Esophagus (tissue), 2 donors: ENCODE measurements around the gene DEFB124. TPM values are rescaled to one million over a fixed set of nuclear protein-coding genes. Genes with fewer than 3 reads are reported as not detected.
"Not testable (repeated sequence)": the region's sequence is repeated elsewhere in the genome, so short reads cannot be mapped to it uniquely, and the experiment has no call there.

Source experiments
- H3K27ac ChIP-seq, 2 donors: one replicate each; pipeline ENCODE4 v1.5.1; 2013; ENCODE audit warnings: low read depth in 2 of 2, mild to moderate bottlenecking in 2 of 2, inconsistent platforms in 1 of 2, low read length in 1 of 2, moderate library complexity in 1 of 2
- H3K27me3 ChIP-seq, 2 donors: one replicate each; pipeline ENCODE4 v1.6.1; 2013; ENCODE audit warnings: low read length in 2 of 2, control low read depth in 1 of 2, mild to moderate bottlenecking in 1 of 2; ENCODE audit not compliant: insufficient read depth in 2 of 2, control insufficient read depth in 1 of 2
- H3K36me3 ChIP-seq, 2 donors: one replicate each; pipeline ENCODE4 v1.6.1; 2013; ENCODE audit warnings: low read length in 1 of 2; ENCODE audit not compliant: control insufficient read depth in 2 of 2, insufficient read depth in 2 of 2
- H3K4me1 ChIP-seq, 2 donors: one replicate each; pipeline ENCODE4 v1.6.1; 2013; ENCODE audit warnings: low read length in 1 of 2; ENCODE audit not compliant: control insufficient read depth in 2 of 2, insufficient read depth in 2 of 2
- H3K4me3 ChIP-seq, 2 donors: one replicate each; pipeline ENCODE4 v1.5.1; 2013; ENCODE audit warnings: low read length in 2 of 2, mild to moderate bottlenecking in 2 of 2, low read depth in 1 of 2, moderate library complexity in 1 of 2
- H3K9me3 ChIP-seq, 2 donors: one replicate each; pipeline ENCODE4 v1.6.1; 2013; ENCODE audit warnings: mild to moderate bottlenecking in 2 of 2, low read depth in 1 of 2, low read length in 1 of 2, moderate library complexity in 1 of 2; ENCODE audit not compliant: control insufficient read depth in 2 of 2, insufficient read depth in 1 of 2
- WGBS, 2 donors: extraction: QIAGEN DNeasy Blood & Tissue Kit; methylation state at CpG; one replicate each; pipeline ENCODE4 v1.1.7; 2013; 5-methylcytosine and 5-hydroxymethylcytosine counted together
- polyA plus RNA-seq, 2 donors: library from polyadenylated mRNA; stranded (reverse); fragments of 200-250 nt; gene quantifications; one replicate each; pipeline ENCODE4 v1.2.3, GENCODE V29; 2013
- donor health status: healthy with polysubstance abuse.
- donor health status: Bipolar disorder and iron deficiency.

The DEFB124 gene
- polyA plus RNA-seq, 2 donors = 0.16 TPM; not detected in 1

- WGBS, 2 donors = 54 to 59% methylated on average over 4 of the region's 4 CpGs
- H3K27me3 ChIP-seq = no peaks in the 10 kb centered on the region
- no peak overlapping the region for H3K4me3 ChIP-seq
- no peaks in the 10 kb centered on the region for H3K4me1 ChIP-seq
- no peak overlapping the region for H3K27ac ChIP-seq
- H3K36me3 ChIP-seq = no peaks in the 10 kb centered on the region
- no peaks in the 10 kb centered on the region for H3K9me3 ChIP-seq
Observed at GRCh38 chr20:31430568-31431115, 44.3 kb downstream of the DEFB124 start.

DNA sequence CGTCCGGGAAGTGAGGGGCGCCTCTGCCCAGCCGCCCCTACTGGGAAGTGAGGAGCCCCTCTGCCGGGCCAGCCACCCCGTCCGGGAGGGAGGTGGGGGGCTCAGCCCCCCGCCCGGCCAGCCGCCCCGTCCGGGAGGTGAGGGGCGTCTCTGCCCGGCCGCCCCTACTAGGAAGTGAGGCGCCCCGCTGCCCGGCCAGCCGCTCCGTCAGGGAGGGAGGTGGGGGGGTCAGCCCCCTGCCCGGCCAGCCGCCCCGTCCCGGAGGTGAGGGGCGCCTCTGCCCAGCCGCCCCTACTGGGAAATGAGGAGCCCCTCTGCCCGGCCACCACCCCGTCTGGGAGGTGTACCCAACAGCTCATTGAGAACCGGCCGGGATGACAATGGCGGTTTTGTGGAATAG is 47.4 kb downstream of the DEFB124 start:
- H3K4me3 ChIP-seq, H3K27ac ChIP-seq, H3K4me1 ChIP-seq, H3K36me3 ChIP-seq, H3K27me3 ChIP-seq, H3K9me3 ChIP-seq: not testable (repeated sequence)
- WGBS, 2 donors = 93 to 95% methylated on average over 21 to 31 of the region's 31 CpGs

GRCh38 chr20:31426891-31427551 is 47.9 kb downstream of the DEFB124 start:
- not testable (repeated sequence) for H3K4me1 ChIP-seq, H3K27ac ChIP-seq, H3K27me3 ChIP-seq, H3K36me3 ChIP-seq, H3K4me3 ChIP-seq, H3K9me3 ChIP-seq
- 89 to 91% methylated on average over 19 to 44 of the region's 48 CpGs for WGBS, 2 donors

DNA sequence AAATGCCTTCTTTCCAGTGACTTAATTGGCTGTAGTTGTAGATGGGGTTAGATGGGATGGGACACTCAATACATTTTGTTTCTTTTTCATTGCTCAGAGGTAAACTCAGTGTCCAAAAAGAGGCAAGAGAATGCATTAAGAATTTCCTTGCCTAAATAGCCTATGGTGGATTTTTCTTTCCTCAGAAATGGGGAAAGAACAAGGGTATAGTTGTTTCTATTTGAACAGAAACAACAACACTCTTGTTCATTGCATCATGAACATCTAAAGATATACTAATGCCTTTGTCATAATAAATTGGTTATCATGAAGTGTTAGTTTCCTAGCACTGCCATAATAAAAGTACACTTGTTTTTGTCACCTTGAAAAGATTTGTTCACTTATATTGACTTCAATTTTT is 49.1 kb downstream of the DEFB124 start:
- no peaks in the 10 kb centered on the region for H3K4me1 ChIP-seq
- H3K4me3 ChIP-seq = no peak overlapping the region
- no peaks in the 10 kb centered on the region for H3K36me3 ChIP-seq
- no peaks in the 10 kb centered on the region for H3K9me3 ChIP-seq
- H3K27me3 ChIP-seq = no peaks in the 10 kb centered on the region
- no peak overlapping the region for H3K27ac ChIP-seq

DNA sequence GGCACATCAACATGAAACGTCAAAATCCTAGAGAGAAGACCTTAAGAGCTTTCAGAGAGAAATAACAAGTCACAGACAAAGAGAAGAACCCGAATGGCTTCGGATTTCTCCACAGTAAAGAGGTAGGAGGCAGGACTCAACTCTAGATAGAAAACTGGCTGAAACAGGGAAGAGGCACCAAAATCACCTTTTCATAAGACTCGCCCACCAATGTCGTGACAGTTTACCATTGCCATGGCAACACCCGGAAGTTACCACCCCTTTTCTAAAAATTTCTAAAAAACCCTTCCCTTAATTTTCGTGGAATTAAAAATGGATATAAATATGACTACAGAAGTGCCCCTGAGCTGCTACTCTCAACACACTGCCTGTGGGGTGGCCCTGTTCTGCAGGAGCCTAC is 56.6 kb downstream of the DEFB124 start:
- no peak overlapping the region for H3K4me3 ChIP-seq
- no peak overlapping the region for H3K27ac ChIP-seq
- WGBS, 2 donors = 81 to 85% methylated on average over 7 of the region's 7 CpGs
- H3K27me3 ChIP-seq = no peaks in the 10 kb centered on the region
- no peaks in the 10 kb centered on the region for H3K36me3 ChIP-seq
- no peaks in the 10 kb centered on the region for H3K4me1 ChIP-seq
- no peaks in the 10 kb centered on the region for H3K9me3 ChIP-seq

GRCh38 chr20:31415653-31416052 is 59.3 kb downstream of the DEFB124 start:
- H3K36me3 ChIP-seq = no peaks in the 10 kb centered on the region
- no peak overlapping the region for H3K4me3 ChIP-seq
- no peaks in the 10 kb centered on the region for H3K4me1 ChIP-seq
- WGBS, 2 donors = 89 to 91% methylated on average over 2 of the region's 2 CpGs
- no peaks in the 10 kb centered on the region for H3K27me3 ChIP-seq
- H3K27ac ChIP-seq = no peak overlapping the region
- no peaks in the 10 kb centered on the region for H3K9me3 ChIP-seq

Other genes with a start within 250 kb of the DEFB124 start
- gene DEFB115, start 217.5 kb downstream of the DEFB124 start, polyA plus RNA-seq = not detected
- not detected for gene DEFB116, start 166.5 kb downstream of the DEFB124 start, polyA plus RNA-seq
- gene DEFB118, start 106.5 kb downstream of the DEFB124 start, polyA plus RNA-seq = not detected
- not detected for gene DEFB119, start 84.5 kb downstream of the DEFB124 start, polyA plus RNA-seq
- not detected for gene DEFB121, start 68.9 kb downstream of the DEFB124 start, polyA plus RNA-seq
- not detected for gene DEFB123, start 34.5 kb downstream of the DEFB124 start, polyA plus RNA-seq
- under 1 TPM; 0.31 to 0.60 TPM for gene REM1, start 161 bp upstream of the DEFB124 start, polyA plus RNA-seq
- gene HM13, start 39.3 kb upstream of the DEFB124 start, polyA plus RNA-seq = 100 to 1,000 TPM; 167 to 272 TPM
- 100 to 1,000 TPM; 158 to 489 TPM for gene ID1, start 130.2 kb upstream of the DEFB124 start, polyA plus RNA-seq
- gene COX4I2, start 162.8 kb upstream of the DEFB124 start, polyA plus RNA-seq = 1 to 10 TPM; 2.6 to 3.8 TPM
- gene BCL2L1, start 247.7 kb upstream of the DEFB124 start, polyA plus RNA-seq = 10 to 100 TPM; 60.0 to 80.9 TPM